MCF 10A (cell line): ENCODE results near the gene CNNM2. TPM values are rescaled to one million over a fixed set of nuclear protein-coding genes. Genes with fewer than 3 reads are reported as not detected.

Source experiments
- BruUV-seq: library from RNA; stranded (reverse); fragments of 400-500 nt; replicated peaks from 2 replicates; lab custom pipeline; 2021; lab: Mats Ljungman, UMichigan
- CTCF ChIA-PET: fragments of 300-600 bp; sonication (Branson Sonifier 250); formaldehyde crosslinking; extraction: SDS; loops from one replicate; lab custom pipeline; 2021; ENCODE audit warnings: antibody characterized with exemption, inconsistent platforms; lab: Yijun Ruan, JAX
- POLR2A ChIA-PET: fragments of 300-600, 350-650 bp; sonication (Branson Sonifier 250); formaldehyde crosslinking; extraction: SDS; loops from one replicate; lab custom pipeline; 2020; ENCODE audit warnings: antibody characterized with exemption, inconsistent platforms; lab: Yijun Ruan, JAX
- DNase-seq: peaks from one replicate; pipeline ENCODE4 v3.0.0-alpha.2; 2018; ENCODE audit not compliant: unreplicated experiment
- H3K27ac Mint-ChIP-seq: one replicate; pipeline ENCODE4 v1.8.0; 2022; ENCODE audit warnings: mild to moderate bottlenecking, low read depth, mixed read lengths; ENCODE audit not compliant: unreplicated experiment
- H3K27me3 Mint-ChIP-seq: one replicate; pipeline ENCODE4 v1.8.0; 2022; ENCODE audit warnings: mixed read lengths; ENCODE audit not compliant: insufficient read depth, unreplicated experiment
- H3K36me3 Mint-ChIP-seq: one replicate; pipeline ENCODE4 v1.8.0; 2022; ENCODE audit warnings: mild to moderate bottlenecking, moderate library complexity, mixed read lengths; ENCODE audit not compliant: insufficient read depth, unreplicated experiment
- H3K4me1 Mint-ChIP-seq: one replicate; pipeline ENCODE4 v1.8.0; 2022; ENCODE audit warnings: mixed read lengths; ENCODE audit not compliant: insufficient read depth, unreplicated experiment
- H3K4me3 Mint-ChIP-seq: one replicate; pipeline ENCODE4 v1.8.0; 2022; ENCODE audit warnings: mild to moderate bottlenecking, moderate library complexity, mixed read lengths; ENCODE audit not compliant: unreplicated experiment
- H3K9me3 Mint-ChIP-seq: one replicate; pipeline ENCODE4 v1.8.0; 2022; ENCODE audit warnings: mixed read lengths; ENCODE audit not compliant: unreplicated experiment
- intact Hi-C: fragments of 100-400 bp; cut with micrococcal nuclease; formaldehyde crosslinking; loops from 2 replicates; pipeline ENCODE4 v1.14.1; 2022
- total RNA-seq: library from RNA; stranded (reverse); gene quantifications from 2 replicates; pipeline ENCODE4 v1.2.3, GENCODE V29; 2022
- TF ChIP-seq, protein P1 (sequence below): fragments of 200-600 bp; IDR thresholded peaks from one replicate; pipeline ENCODE4 v1.8.0; 2022; ENCODE audit warnings: antibody characterized with exemption, mild to moderate bottlenecking; ENCODE audit not compliant: unreplicated experiment

The CNNM2 gene
- total RNA-seq, 1 experiment from 2014 or later, result 5.6 TPM

GRCh38 chr10:102941401-102941800 lies 23.3 kb downstream of the CNNM2 start:
- TF ChIP-seq, protein P1, sequence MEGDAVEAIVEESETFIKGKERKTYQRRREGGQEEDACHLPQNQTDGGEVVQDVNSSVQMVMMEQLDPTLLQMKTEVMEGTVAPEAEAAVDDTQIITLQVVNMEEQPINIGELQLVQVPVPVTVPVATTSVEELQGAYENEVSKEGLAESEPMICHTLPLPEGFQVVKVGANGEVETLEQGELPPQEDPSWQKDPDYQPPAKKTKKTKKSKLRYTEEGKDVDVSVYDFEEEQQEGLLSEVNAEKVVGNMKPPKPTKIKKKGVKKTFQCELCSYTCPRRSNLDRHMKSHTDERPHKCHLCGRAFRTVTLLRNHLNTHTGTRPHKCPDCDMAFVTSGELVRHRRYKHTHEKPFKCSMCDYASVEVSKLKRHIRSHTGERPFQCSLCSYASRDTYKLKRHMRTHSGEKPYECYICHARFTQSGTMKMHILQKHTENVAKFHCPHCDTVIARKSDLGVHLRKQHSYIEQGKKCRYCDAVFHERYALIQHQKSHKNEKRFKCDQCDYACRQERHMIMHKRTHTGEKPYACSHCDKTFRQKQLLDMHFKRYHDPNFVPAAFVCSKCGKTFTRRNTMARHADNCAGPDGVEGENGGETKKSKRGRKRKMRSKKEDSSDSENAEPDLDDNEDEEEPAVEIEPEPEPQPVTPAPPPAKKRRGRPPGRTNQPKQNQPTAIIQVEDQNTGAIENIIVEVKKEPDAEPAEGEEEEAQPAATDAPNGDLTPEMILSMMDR, result no peak
- H3K27ac Mint-ChIP-seq, result no peak overlapping the region
- no peaks in the 10 kb centered on the region for H3K27me3 Mint-ChIP-seq
- H3K9me3 Mint-ChIP-seq, result no peaks in the 10 kb centered on the region
- intact Hi-C loops, result no loop called here
- no peaks in the 10 kb centered on the region for H3K36me3 Mint-ChIP-seq
- H3K4me3 Mint-ChIP-seq, result no peak overlapping the region
- ChIA-PET CTCF (no interaction called here), POLR2A (interaction anchor here (0.6 kb wide), 1 partner anchor 121 kb away, joined by 3 read pairs; no protein-coding TSS in a partner anchor)
- DNase-seq, result no peak
- BruUV-seq, result no TSS peak
- H3K4me1 Mint-ChIP-seq, result no peaks in the 10 kb centered on the region

GRCh38 chr10:102945449-102945848 lies 27.4 kb downstream of the CNNM2 start:
- no peak overlapping the region for H3K27ac Mint-ChIP-seq
- ChIA-PET CTCF (interaction anchor here (0.6 to 1.5 kb wide), 3 partner anchors 44 to 458 kb away, joined by 3 to 4 read pairs (median 3); no protein-coding TSS in a partner anchor), POLR2A (interaction anchor here (0.7 kb wide), 1 partner anchor 27 kb away, joined by 3 read pairs; the partner anchor contains the start of gene CNNM2)
- DNase-seq, result no peak
- H3K4me3 Mint-ChIP-seq, result no peak overlapping the region
- H3K4me1 Mint-ChIP-seq, result no peaks in the 10 kb centered on the region
- no peaks in the 10 kb centered on the region for H3K9me3 Mint-ChIP-seq
- TF ChIP-seq, protein P1, result no peak
- H3K36me3 Mint-ChIP-seq, result no peaks in the 10 kb centered on the region
- H3K27me3 Mint-ChIP-seq, result no peaks in the 10 kb centered on the region
- intact Hi-C loops, result no loop called here
- BruUV-seq, result no TSS peak

- H3K9me3 Mint-ChIP-seq, result no peaks in the 10 kb centered on the region
- no peak overlapping the region for H3K27ac Mint-ChIP-seq
- no peak for DNase-seq
- ChIA-PET POLR2A (no interaction called here), CTCF (interaction anchor here (0.6 to 1.5 kb wide), 3 partner anchors 14 to 122 kb away, joined by 3 to 4 read pairs (median 3); no protein-coding TSS in a partner anchor)
- no peaks in the 10 kb centered on the region for H3K27me3 Mint-ChIP-seq
- no TSS peak for BruUV-seq
- H3K4me3 Mint-ChIP-seq, result no peak overlapping the region
- H3K4me1 Mint-ChIP-seq, result no peaks in the 10 kb centered on the region
- H3K36me3 Mint-ChIP-seq, result no peaks in the 10 kb centered on the region
- TF ChIP-seq, protein P1, result no peak
- intact Hi-C loops, result no loop called here
These were observed 27.9 kb downstream of the CNNM2 start for GRCh38 chr10:102945962-102946361.

DNA sequence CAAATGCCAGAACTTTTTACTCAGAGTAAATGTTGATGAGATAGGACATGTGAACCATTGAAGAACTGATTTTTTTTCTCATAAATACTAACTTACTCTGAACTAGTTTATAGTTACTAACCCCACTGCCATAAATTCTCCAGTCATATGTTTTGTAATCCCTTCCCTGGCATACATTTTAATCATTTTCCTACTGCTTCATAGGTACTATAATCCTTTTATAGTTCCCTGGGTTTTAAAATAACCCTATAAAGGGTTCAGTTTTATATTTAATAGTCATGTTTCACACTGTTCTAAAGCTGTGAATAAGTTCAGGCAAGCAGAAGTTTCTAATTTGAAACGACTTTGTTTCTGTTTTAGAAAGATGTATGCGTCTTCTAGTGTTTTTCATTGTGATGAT lies 28.9 kb downstream of the CNNM2 start:
- Mint-ChIP-seq H3K36me3 (no peaks in the 10 kb centered on the region), H3K4me3 (no peak overlapping the region), H3K4me1 (no peaks in the 10 kb centered on the region), H3K9me3 (no peaks in the 10 kb centered on the region), H3K27ac (no peak overlapping the region), H3K27me3 (no peaks in the 10 kb centered on the region)
- no peak for DNase-seq
- BruUV-seq, result no TSS peak
- intact Hi-C loops, result no loop called here
- TF ChIP-seq, protein P1, result no peak
- POLR2A ChIA-PET, result interaction anchor here (0.8 kb wide), 1 partner anchor 291 kb away, joined by 3 read pairs; no protein-coding TSS in a partner anchor
- CTCF ChIA-PET, result interaction anchor here (0.6 to 0.7 kb wide), 2 partner anchors 24 to 96 kb away, joined by 3 to 8 read pairs; no protein-coding TSS in a partner anchor
